Colon (tissue), 2 donors: ENCODE results near the gene DRD2.
"Not testable (repeated sequence)": the region's sequence is repeated elsewhere in the genome, so short reads cannot be mapped to it uniquely, and the experiment has no call there.

Source experiments
- FAIRE-seq: peaks from 2 replicates; lab custom pipeline; 2012; peaks lifted over from hg19 to GRCh38; lab: Jason Lieb, UNC
- donor health status: control.
- donor health status: control.

DRD2 gene

GRCh38 chr11:113475160-113475761, at the start of gene DRD2:
Gene DRD2 (minus strand): TSS chr11:113475398. CDS start chr11:113424651, 50,747 bp downstream.
- FAIRE-seq: no peak

- not testable (repeated sequence) for FAIRE-seq
These were observed 48.7 kb upstream of the DRD2 start for GRCh38 chr11:113523906-113524305.

GRCh38 chr11:113521737-113522517, 46.7 kb upstream of the DRD2 start:
- no peak for FAIRE-seq

GRCh38 chr11:113519989-113520613, 44.9 kb upstream of the DRD2 start:
- FAIRE-seq: no peak

GRCh38 chr11:113518716-113519495, 43.7 kb upstream of the DRD2 start:
- no peak for FAIRE-seq

GRCh38 chr11:113517361-113517760, 42.2 kb upstream of the DRD2 start:
- FAIRE-seq: no peak

- no peak for FAIRE-seq
These were observed 39.7 kb upstream of the DRD2 start for GRCh38 chr11:113514856-113515255.

- no peak for FAIRE-seq
These were observed 32.1 kb upstream of the DRD2 start for GRCh38 chr11:113507341-113507740.

GRCh38 chr11:113506893-113507292, 31.7 kb upstream of the DRD2 start:
- FAIRE-seq: no peak

- FAIRE-seq: no peak
These were observed 31.3 kb upstream of the DRD2 start for GRCh38 chr11:113506461-113506860.

- no peak for FAIRE-seq
These were observed 30.6 kb upstream of the DRD2 start for GRCh38 chr11:113505541-113506375.

GRCh38 chr11:113505046-113505445, 29.8 kb upstream of the DRD2 start:
- FAIRE-seq: no peak

GRCh38 chr11:113504586-113504985, 29.4 kb upstream of the DRD2 start:
- FAIRE-seq: no peak

- no peak for FAIRE-seq
These were observed 28.9 kb upstream of the DRD2 start for GRCh38 chr11:113504071-113504470.

- no peak for FAIRE-seq
These were observed 22.1 kb upstream of the DRD2 start for GRCh38 chr11:113497066-113497910.

- FAIRE-seq: no peak
These were observed 20.9 kb upstream of the DRD2 start for GRCh38 chr11:113496026-113496651.

- no peak for FAIRE-seq
These were observed 18.8 kb upstream of the DRD2 start for GRCh38 chr11:113494021-113494420.

- FAIRE-seq: no peak
These were observed 18.0 kb upstream of the DRD2 start for GRCh38 chr11:113493206-113493605.

- no peak for FAIRE-seq
These were observed 13.7 kb upstream of the DRD2 start for GRCh38 chr11:113488931-113489351.

- no peak for FAIRE-seq
These were observed 12.4 kb upstream of the DRD2 start for GRCh38 chr11:113487622-113488021.
